K562 (cell line): ENCODE measurements around the gene XPR1. TPM values are rescaled to one million over a fixed set of nuclear protein-coding genes. Genes with fewer than 3 reads are reported as not detected.

Source experiments
- ARID2 ChIP-seq: fragments of 450-650 bp; IDR thresholded peaks from 2 replicates; pipeline ENCODE4 v1.6.1; 2017; ENCODE audit warnings: antibody characterized with exemption, mild to moderate bottlenecking
- BCOR ChIP-seq: fragments of 450-650 bp; IDR thresholded peaks from 2 replicates; pipeline ENCODE4 v1.6.1; 2016
- CTBP1 ChIP-seq: fragments of 450-650 bp; IDR thresholded peaks from 2 replicates; pipeline ENCODE4 v1.6.1; 2016; ENCODE audit warnings: borderline replicate concordance
- DACH1 ChIP-seq: fragments of 450-650 bp; IDR thresholded peaks from 2 replicates; pipeline ENCODE4 v1.6.1; 2018; ENCODE audit not compliant: partially characterized antibody
- E2F5 ChIP-seq: sonication (generic); formaldehyde crosslinking; IDR thresholded peaks from 2 replicates; pipeline ENCODE4 v1.8.0; 2022; ENCODE audit warnings: mild to moderate bottlenecking, missing genetic modification reagents
- ELF4 ChIP-seq: fragments of 450-650 bp; formaldehyde crosslinking; IDR thresholded peaks from 2 replicates; pipeline ENCODE4 v1.4.0; 2022; ENCODE audit warnings: missing genetic modification characterization
- FOXM1 ChIP-seq, 2 experiments: fragments of 450-650 bp in 1 of 2; sonication (generic) in 1 of 2; formaldehyde crosslinking in 1 of 2; IDR thresholded peaks; 2 replicates each; pipeline versions ENCODE4 v1.6.1 to v1.9.0; 2017 to 2022; ENCODE audit warnings: low read depth in 2 of 2, mild to moderate bottlenecking in 2 of 2, missing genetic modification reagents in 1 of 2, moderate library complexity in 1 of 2
- JUN ChIP-seq, 2 experiments: sonication (generic) in 1 of 2; formaldehyde crosslinking in 1 of 2; IDR thresholded peaks; 2 replicates each; pipeline versions ENCODE4 v1.6.1 to v1.8.0; 2012 to 2022; ENCODE audit warnings: borderline replicate concordance in 2 of 2, mild to moderate bottlenecking in 2 of 2, improper control_type of control experiment in 1 of 2, low read depth in 1 of 2, low read length in 1 of 2, missing genetic modification reagents in 1 of 2
- PRDM10 ChIP-seq: fragments of 450-650 bp; IDR thresholded peaks from 2 replicates; pipeline ENCODE4 v1.6.1; 2018; ENCODE audit not compliant: partially characterized antibody
- REST ChIP-seq, 2 experiments: fragments of 450-650 bp; formaldehyde crosslinking in 1 of 2; IDR thresholded peaks; 2 replicates each; pipeline versions ENCODE4 v1.4.0 to v1.6.1; 2014 to 2020; ENCODE audit warnings: mild to moderate bottlenecking in 2 of 2, borderline replicate concordance in 1 of 2, low read depth in 1 of 2
- SP1 ChIP-seq: sonication (generic); formaldehyde crosslinking; IDR thresholded peaks from 2 replicates; pipeline ENCODE4 v1.8.1; 2022; ENCODE audit warnings: mild to moderate bottlenecking, missing genetic modification reagents
- SREBF2 ChIP-seq: sonication (generic); formaldehyde crosslinking; IDR thresholded peaks from 2 replicates; pipeline ENCODE4 v1.4.0; 2020; ENCODE audit warnings: mild to moderate bottlenecking, missing genetic modification reagents
- TAL1 ChIP-seq: fragments of 450-650 bp; IDR thresholded peaks from 2 replicates; pipeline ENCODE4 v1.6.1; 2016; ENCODE audit warnings: mild to moderate bottlenecking
- ZBTB43 ChIP-seq: sonication (generic); formaldehyde crosslinking; IDR thresholded peaks from 2 replicates; pipeline ENCODE4 v1.8.0; 2023; ENCODE audit warnings: mild to moderate bottlenecking, missing genetic modification reagents
- polyA plus RNA-seq, 8 experiments: library from polyadenylated mRNA; depleted of rRNA in 4 of 8; stranded (reverse) in 5 of 8; unstranded in 3 of 8; fragments of >200 nt; fragmentation: Nextera tagmentation in 2 of 8; fragmentation: Illumina TruSeq in 1 of 8; extraction: Ambion mirVana in 2 of 8; extraction: Trizol in 1 of 8; gene quantifications; 2 replicates each; pipeline versions ENCODE4 v1.2.1 to v1.2.3, GENCODE V29; 2011 to 2014; ENCODE audit warnings: inconsistent platforms in 1 of 8, missing spikeins in 1 of 8
- total RNA-seq, 7 experiments: library from RNA; depleted of rRNA in 6 of 7; stranded (reverse); fragments of >200 nt in 6 of 7; fragmentation: Illumina TruSeq in 2 of 7; extraction: Trizol in 2 of 7; gene quantifications; 2 replicates each; pipeline versions ENCODE4 v1.2.1 to v1.2.3, GENCODE V29; 2011 to 2021; ENCODE audit warnings: low replicate concordance in 1 of 7

Gene XPR1
- total and polyA plus RNA-seq, 9 of the 15 experiments (the other 6 are each of a cell fraction or from before 2014, with no cell fraction given), result 3.0 to 66.2 (median 38.6) TPM

DNA sequence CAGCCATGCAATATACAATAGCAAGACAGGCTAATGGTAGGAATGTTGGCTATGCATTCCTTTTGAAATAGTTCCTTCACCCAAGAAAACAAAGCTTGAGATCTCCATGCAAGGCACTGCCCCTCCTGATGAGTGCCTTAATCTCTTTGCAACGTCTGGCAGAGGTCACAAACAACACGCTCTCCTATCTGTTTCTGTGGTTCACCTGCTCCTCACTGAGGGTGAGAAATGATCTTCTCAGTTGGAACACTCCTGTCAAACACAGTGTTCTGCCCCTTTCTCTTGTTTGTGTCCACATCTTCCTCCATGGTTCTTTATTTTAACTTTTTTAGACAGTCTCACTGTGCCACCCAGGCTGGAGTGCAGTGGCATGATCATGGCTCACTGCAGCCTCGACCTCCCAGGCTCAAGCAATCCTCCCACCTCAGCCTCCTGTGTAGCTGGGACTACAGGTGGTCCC, 21.2 kb upstream of the XPR1 start (continued):
- TF ChIP-seq E2F5 (CRISPR knock-in tag) (no peak), SREBF2 (CRISPR knock-in tag) (no peak), DACH1 (no peak), JUN (IDR thresholded peaks at IDR 0.05; ENCODE audit: borderline replicate concordance, low read depth, low read length) (no peak), JUN (CRISPR knock-in tag; IDR thresholded peaks at IDR 0.05; ENCODE audit: borderline replicate concordance) (no peak), ARID2 (no peak), BCOR (0 out of 2 replicates have a peak, but pooled peaks have one; percentile 33), TAL1 (peak; percentile 92), CTBP1 (0 out of 2 replicates have a peak, but pooled peaks have one; percentile 52), PRDM10 (peak; percentile 86), REST (IDR thresholded peaks at IDR 0.05; ENCODE audit: borderline replicate concordance) (no peak), REST (CRISPR knock-in tag; IDR thresholded peaks at IDR 0.05; ENCODE audit: low read depth) (no peak), FOXM1 (IDR thresholded peaks at IDR 0.05; ENCODE audit: low read depth) (peak; percentile 49), FOXM1 (CRISPR knock-in tag; IDR thresholded peaks at IDR 0.05; ENCODE audit: low read depth) (no peak), ZBTB43 (no peak), SP1 (CRISPR knock-in tag) (no peak), ELF4 (no peak)
